Neural cell (in vitro differentiated cells): ENCODE measurements around the gene NFIA. TPM values are rescaled to one million over a fixed set of nuclear protein-coding genes. Genes with fewer than 3 reads are reported as not detected.

Experiments used
- H2AFZ ChIP-seq: fragments of 200-600, 300-800 bp; sonication (generic), shearing (Covaris generic); 2 replicates; pipeline ENCODE4 v1.6.0; 2014; ENCODE audit warnings: low read depth, mild to moderate bottlenecking, antibody characterized with exemption, low read length, moderate library complexity
- H3F3A ChIP-seq: fragments of 200-600 bp; shearing (Covaris generic); 2 replicates; pipeline ENCODE4 v1.6.1; 2016; ENCODE audit warnings: mild to moderate bottlenecking, moderate library complexity, mixed read lengths, antibody characterized with exemption, low read length; ENCODE audit not compliant: insufficient read depth, poor library complexity, severe bottlenecking
- H3K27ac ChIP-seq: fragments of 200-600, 300-800 bp; sonication (generic), shearing (Covaris generic); 2 replicates; pipeline ENCODE4 v1.5.1; 2014; ENCODE audit warnings: mild to moderate bottlenecking, low read length, moderate library complexity
- H3K27me3 ChIP-seq: fragments of 300-800, 200-600 bp; sonication (generic), shearing (Covaris generic); 2 replicates; pipeline ENCODE4 v1.6.0; 2014; ENCODE audit warnings: mild to moderate bottlenecking, low read depth, low read length, moderate library complexity; ENCODE audit not compliant: insufficient read depth
- H3K36me3 ChIP-seq: fragments of 300-800, 200-600 bp; sonication (generic), shearing (Covaris generic); 2 replicates; pipeline ENCODE4 v1.5.1; 2014; ENCODE audit warnings: mild to moderate bottlenecking, antibody characterized with exemption, low read length, moderate library complexity; ENCODE audit not compliant: insufficient read depth
- H3K4me2 ChIP-seq: fragments of 300-800, 200-600 bp; sonication (generic), shearing (Covaris generic); 2 replicates; pipeline ENCODE4 v1.6.0; 2014; ENCODE audit warnings: mild to moderate bottlenecking, low read length
- H3K4me3 ChIP-seq: fragments of 300-800, 200-600 bp; sonication (generic), shearing (Covaris generic); 2 replicates; pipeline ENCODE4 v1.5.1; 2014; ENCODE audit warnings: mild to moderate bottlenecking, low read length, moderate library complexity
- H3K79me2 ChIP-seq: fragments of 200-600 bp; shearing (Covaris generic); replicated peaks from 2 replicates; pipeline ENCODE4 v1.6.0; 2014; ENCODE audit warnings: mild to moderate bottlenecking, low read length, moderate library complexity; ENCODE audit not compliant: insufficient read depth
- H3K9ac ChIP-seq: fragments of 300-800, 200-600 bp; sonication (generic), shearing (Covaris generic); 2 replicates; pipeline ENCODE4 v1.6.1; 2016; ENCODE audit warnings: mild to moderate bottlenecking, low read length, mixed read lengths
- H3K9me2 ChIP-seq: fragments of 200-600 bp; shearing (Covaris generic); 2 replicates; pipeline ENCODE4 v1.6.1; 2016; ENCODE audit warnings: mild to moderate bottlenecking, low read length, mixed read lengths; ENCODE audit not compliant: insufficient read depth
- H3K9me3 ChIP-seq: fragments of 200-600, 300-800 bp; sonication (generic), shearing (Covaris generic); 2 replicates; pipeline ENCODE4 v1.6.1; 2016; ENCODE audit warnings: mild to moderate bottlenecking, mixed run types, low read length, moderate library complexity, mixed read lengths
- H4K20me1 ChIP-seq: fragments of 200-600 bp; shearing (Covaris generic); 2 replicates; pipeline ENCODE4 v1.6.1; 2016; ENCODE audit warnings: mild to moderate bottlenecking, mixed run types; ENCODE audit not compliant: insufficient read depth
- EP300 ChIP-seq: fragments of 450-650 bp; conservative IDR thresholded peaks from 2 replicates; pipeline ENCODE4 v1.6.1; 2014; ENCODE audit warnings: antibody characterized with exemption, mild to moderate bottlenecking, moderate library complexity; ENCODE audit not compliant: poor library complexity, severe bottlenecking
- EZH2 ChIP-seq: fragments of 200-600, 300-800 bp; shearing (Covaris generic), sonication (generic); IDR thresholded peaks from 2 replicates; pipeline ENCODE4 v1.6.1; 2014; ENCODE audit warnings: antibody characterized with exemption, low read length, borderline replicate concordance, mild to moderate bottlenecking; ENCODE audit not compliant: insufficient read depth, poor library complexity, severe bottlenecking
- MXI1 ChIP-seq: fragments of 450-650 bp; conservative IDR thresholded peaks from 2 replicates; pipeline ENCODE4 v1.6.1; 2014; ENCODE audit warnings: antibody characterized with exemption, mild to moderate bottlenecking; ENCODE audit not compliant: poor library complexity, severe bottlenecking
- POLR2AphosphoS5 ChIP-seq: IDR thresholded peaks from 2 replicates; pipeline ENCODE4 v1.6.1; 2012
- RAD21 ChIP-seq: fragments of 450-650 bp; conservative IDR thresholded peaks from 2 replicates; pipeline ENCODE4 v1.6.1; 2014; ENCODE audit warnings: antibody characterized with exemption, mild to moderate bottlenecking, moderate library complexity
- SMC3 ChIP-seq: fragments of 450-650 bp; conservative IDR thresholded peaks from 2 replicates; pipeline ENCODE4 v1.6.1; 2014; ENCODE audit warnings: antibody characterized with exemption, mild to moderate bottlenecking, moderate library complexity; ENCODE audit not compliant: poor library complexity
- TAF1 ChIP-seq: IDR thresholded peaks from 2 replicates; pipeline ENCODE4 v1.6.1; 2012; ENCODE audit warnings: low read depth
- polyA plus RNA-seq: library from polyadenylated mRNA; depleted of rRNA; stranded (reverse); fragments of >200 nt; gene quantifications from 2 replicates; pipeline ENCODE4 v1.2.3, GENCODE V29; 2014
- TF ChIP-seq, protein P1 (sequence below): IDR thresholded peaks from 2 replicates; pipeline ENCODE4 v1.6.1; 2012; ENCODE audit warnings: borderline replicate concordance
- TF ChIP-seq, protein P2 (sequence below): fragments of 450-650 bp; IDR thresholded peaks from 2 replicates; pipeline ENCODE4 v1.5.1; 2014; ENCODE audit warnings: antibody characterized with exemption, mild to moderate bottlenecking, moderate library complexity; ENCODE audit not compliant: poor library complexity, severe bottlenecking

The NFIA gene
- polyA plus RNA-seq, 1 donor from 2014 or later, result 0.47 TPM

DNA sequence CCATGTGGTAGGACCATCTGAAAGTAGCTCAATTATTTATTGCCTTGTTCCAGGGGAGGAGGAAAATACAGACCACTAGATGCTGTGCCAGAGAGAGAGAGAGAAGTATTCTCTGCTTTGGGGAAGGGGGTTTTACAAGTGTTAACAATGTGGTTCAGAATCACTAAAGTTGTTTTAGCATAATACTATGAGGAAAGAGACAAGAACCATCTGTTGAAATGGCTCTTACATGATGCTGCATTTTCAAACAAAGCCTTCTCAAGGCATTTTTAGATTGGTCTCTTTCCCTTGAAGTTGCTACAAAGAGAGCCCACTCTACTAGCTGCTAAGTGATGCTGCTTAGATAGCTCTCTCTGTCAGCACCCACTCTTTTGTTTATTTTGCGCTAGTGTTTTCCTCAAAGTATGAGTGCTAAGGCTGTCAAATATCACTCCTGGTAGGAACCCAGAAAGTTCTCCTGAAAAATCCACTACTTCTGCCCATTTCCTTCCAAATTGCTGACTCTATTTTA, 255.1 kb downstream of the NFIA start:
- TF ChIP-seq TAF1 (no peak), SMC3 (no peak), RAD21 (no peak), EP300 (no peak), MXI1 (no peak), EZH2 (no peak)
- TF ChIP-seq, protein P1, sequence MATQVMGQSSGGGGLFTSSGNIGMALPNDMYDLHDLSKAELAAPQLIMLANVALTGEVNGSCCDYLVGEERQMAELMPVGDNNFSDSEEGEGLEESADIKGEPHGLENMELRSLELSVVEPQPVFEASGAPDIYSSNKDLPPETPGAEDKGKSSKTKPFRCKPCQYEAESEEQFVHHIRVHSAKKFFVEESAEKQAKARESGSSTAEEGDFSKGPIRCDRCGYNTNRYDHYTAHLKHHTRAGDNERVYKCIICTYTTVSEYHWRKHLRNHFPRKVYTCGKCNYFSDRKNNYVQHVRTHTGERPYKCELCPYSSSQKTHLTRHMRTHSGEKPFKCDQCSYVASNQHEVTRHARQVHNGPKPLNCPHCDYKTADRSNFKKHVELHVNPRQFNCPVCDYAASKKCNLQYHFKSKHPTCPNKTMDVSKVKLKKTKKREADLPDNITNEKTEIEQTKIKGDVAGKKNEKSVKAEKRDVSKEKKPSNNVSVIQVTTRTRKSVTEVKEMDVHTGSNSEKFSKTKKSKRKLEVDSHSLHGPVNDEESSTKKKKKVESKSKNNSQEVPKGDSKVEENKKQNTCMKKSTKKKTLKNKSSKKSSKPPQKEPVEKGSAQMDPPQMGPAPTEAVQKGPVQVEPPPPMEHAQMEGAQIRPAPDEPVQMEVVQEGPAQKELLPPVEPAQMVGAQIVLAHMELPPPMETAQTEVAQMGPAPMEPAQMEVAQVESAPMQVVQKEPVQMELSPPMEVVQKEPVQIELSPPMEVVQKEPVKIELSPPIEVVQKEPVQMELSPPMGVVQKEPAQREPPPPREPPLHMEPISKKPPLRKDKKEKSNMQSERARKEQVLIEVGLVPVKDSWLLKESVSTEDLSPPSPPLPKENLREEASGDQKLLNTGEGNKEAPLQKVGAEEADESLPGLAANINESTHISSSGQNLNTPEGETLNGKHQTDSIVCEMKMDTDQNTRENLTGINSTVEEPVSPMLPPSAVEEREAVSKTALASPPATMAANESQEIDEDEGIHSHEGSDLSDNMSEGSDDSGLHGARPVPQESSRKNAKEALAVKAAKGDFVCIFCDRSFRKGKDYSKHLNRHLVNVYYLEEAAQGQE, result no peak
- no peak overlapping the region for H3K9ac ChIP-seq
- no peak overlapping the region for H3K27ac ChIP-seq
- no peaks in the 10 kb centered on the region for H3K27me3 ChIP-seq
- H3K9me3 ChIP-seq, result no peaks in the 10 kb centered on the region
- no peaks in the 10 kb centered on the region for H3K79me2 ChIP-seq
- H2AFZ ChIP-seq, result no peak overlapping the region
- H3K4me3 ChIP-seq, result no peak overlapping the region
- H3K9me2 ChIP-seq, result no peaks in the 10 kb centered on the region
- no peak overlapping the region for H3K4me2 ChIP-seq
- H3F3A ChIP-seq, result no peaks in the 10 kb centered on the region
- no peaks in the 10 kb centered on the region for H4K20me1 ChIP-seq
- H3K36me3 ChIP-seq, result no peaks in the 10 kb centered on the region

DNA sequence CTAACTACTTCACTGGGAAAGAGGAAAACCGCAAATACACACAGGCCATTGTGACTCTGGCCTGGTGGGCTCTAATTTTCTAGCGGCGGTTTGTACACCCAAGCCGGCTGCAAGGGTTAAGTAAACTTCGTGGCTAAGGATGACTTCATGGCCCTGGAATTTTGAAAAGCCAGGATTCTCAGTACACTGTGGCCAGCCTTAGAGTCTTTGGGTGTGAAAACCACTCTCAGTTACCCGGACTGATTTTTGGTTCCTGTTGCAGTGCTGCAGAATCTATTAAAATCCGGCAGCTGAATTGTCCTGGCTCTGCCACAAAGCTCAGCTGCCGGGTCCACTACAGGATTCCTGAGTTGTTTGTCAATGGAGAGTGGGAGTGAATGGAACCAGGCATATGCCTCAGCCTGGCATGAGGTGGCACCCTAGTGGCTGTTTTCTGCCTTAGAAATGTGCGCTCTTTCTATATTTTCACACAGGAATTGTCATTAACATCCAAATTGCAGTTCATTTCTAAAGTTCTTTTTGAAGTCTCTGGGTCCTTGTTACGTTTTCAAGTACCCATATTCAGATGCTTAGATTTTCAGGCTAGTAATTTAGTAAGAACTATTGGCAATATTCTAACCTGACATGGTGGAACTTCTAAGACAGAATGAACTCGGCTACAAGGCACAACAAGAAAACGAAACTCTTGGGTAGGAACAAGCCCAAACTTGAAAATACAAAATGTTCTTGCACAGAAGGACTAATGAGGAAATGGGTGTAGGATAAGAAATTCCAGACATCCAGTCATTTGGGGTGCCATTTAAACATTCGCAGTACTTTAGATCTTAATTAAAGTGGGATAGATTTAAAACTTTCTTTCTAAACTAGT, 255.9 kb downstream of the NFIA start:
- H2AFZ ChIP-seq, result no peak overlapping the region
- no peaks in the 10 kb centered on the region for H3K9me3 ChIP-seq
- no peaks in the 10 kb centered on the region for H3K9me2 ChIP-seq
- no peaks in the 10 kb centered on the region for H3K36me3 ChIP-seq
- no peak overlapping the region for H3K27ac ChIP-seq
- no peak overlapping the region for H3K9ac ChIP-seq
- H3F3A ChIP-seq, result no peaks in the 10 kb centered on the region
- no peak overlapping the region for H3K4me2 ChIP-seq
- TF ChIP-seq RAD21, result peak; percentile 48
- TF ChIP-seq, protein P1, result no peak
- TF ChIP-seq POLR2AphosphoS5, result no peak
- TF ChIP-seq SMC3, result peak; percentile 45
- no peak for TF ChIP-seq EP300
- TF ChIP-seq MXI1, result no peak
- TF ChIP-seq EZH2, result no peak
- TF ChIP-seq, protein P2, sequence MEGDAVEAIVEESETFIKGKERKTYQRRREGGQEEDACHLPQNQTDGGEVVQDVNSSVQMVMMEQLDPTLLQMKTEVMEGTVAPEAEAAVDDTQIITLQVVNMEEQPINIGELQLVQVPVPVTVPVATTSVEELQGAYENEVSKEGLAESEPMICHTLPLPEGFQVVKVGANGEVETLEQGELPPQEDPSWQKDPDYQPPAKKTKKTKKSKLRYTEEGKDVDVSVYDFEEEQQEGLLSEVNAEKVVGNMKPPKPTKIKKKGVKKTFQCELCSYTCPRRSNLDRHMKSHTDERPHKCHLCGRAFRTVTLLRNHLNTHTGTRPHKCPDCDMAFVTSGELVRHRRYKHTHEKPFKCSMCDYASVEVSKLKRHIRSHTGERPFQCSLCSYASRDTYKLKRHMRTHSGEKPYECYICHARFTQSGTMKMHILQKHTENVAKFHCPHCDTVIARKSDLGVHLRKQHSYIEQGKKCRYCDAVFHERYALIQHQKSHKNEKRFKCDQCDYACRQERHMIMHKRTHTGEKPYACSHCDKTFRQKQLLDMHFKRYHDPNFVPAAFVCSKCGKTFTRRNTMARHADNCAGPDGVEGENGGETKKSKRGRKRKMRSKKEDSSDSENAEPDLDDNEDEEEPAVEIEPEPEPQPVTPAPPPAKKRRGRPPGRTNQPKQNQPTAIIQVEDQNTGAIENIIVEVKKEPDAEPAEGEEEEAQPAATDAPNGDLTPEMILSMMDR, result peak; percentile 50
- no peak for TF ChIP-seq TAF1
- H3K27me3 ChIP-seq, result no peaks in the 10 kb centered on the region
- no peak overlapping the region for H3K4me3 ChIP-seq
- no peaks in the 10 kb centered on the region for H4K20me1 ChIP-seq
- H3K79me2 ChIP-seq, result no peaks in the 10 kb centered on the region
